WERI-Rb-1 (cell line): ENCODE results near the gene CAVIN1.

Experiments used
- DNase-seq: peaks from one replicate; pipeline ENCODE4 v3.0.0-alpha.2; 2020
- H3K27ac ChIP-seq: fragments of 250-450 bp; sonication (Bioruptor Pico); 2 replicates; pipeline ENCODE4 v1.5.1; 2020; ENCODE audit warnings: mild to moderate bottlenecking, moderate library complexity
- H3K27me3 ChIP-seq: fragments of 250-450 bp; sonication (Bioruptor Pico); 2 replicates; pipeline ENCODE4 v1.5.1; 2021; ENCODE audit warnings: mild to moderate bottlenecking, low read depth, moderate library complexity; ENCODE audit not compliant: insufficient read depth, severe bottlenecking
- H3K36me3 ChIP-seq: fragments of 250-450 bp; sonication (Bioruptor Pico); 2 replicates; pipeline ENCODE4 v1.5.1; 2020; ENCODE audit warnings: mild to moderate bottlenecking, moderate library complexity
- H3K4me3 ChIP-seq: 2 replicates; pipeline ENCODE4 v1.5.1; 2011; ENCODE audit warnings: low read depth, mild to moderate bottlenecking, control low read depth, low read length
- H3K9me3 ChIP-seq: fragments of 250-450 bp; sonication (Bioruptor Pico); 2 replicates; pipeline ENCODE4 v1.5.1; 2021; ENCODE audit warnings: mild to moderate bottlenecking, moderate library complexity; ENCODE audit not compliant: severe bottlenecking
- CTCF ChIP-seq: IDR thresholded peaks from 2 replicates; pipeline ENCODE4 v1.5.1; 2011; ENCODE audit warnings: low read depth, mild to moderate bottlenecking, control low read depth, inconsistent platforms, low read length

CAVIN1 gene, protein sequence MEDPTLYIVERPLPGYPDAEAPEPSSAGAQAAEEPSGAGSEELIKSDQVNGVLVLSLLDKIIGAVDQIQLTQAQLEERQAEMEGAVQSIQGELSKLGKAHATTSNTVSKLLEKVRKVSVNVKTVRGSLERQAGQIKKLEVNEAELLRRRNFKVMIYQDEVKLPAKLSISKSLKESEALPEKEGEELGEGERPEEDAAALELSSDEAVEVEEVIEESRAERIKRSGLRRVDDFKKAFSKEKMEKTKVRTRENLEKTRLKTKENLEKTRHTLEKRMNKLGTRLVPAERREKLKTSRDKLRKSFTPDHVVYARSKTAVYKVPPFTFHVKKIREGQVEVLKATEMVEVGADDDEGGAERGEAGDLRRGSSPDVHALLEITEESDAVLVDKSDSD

DNA sequence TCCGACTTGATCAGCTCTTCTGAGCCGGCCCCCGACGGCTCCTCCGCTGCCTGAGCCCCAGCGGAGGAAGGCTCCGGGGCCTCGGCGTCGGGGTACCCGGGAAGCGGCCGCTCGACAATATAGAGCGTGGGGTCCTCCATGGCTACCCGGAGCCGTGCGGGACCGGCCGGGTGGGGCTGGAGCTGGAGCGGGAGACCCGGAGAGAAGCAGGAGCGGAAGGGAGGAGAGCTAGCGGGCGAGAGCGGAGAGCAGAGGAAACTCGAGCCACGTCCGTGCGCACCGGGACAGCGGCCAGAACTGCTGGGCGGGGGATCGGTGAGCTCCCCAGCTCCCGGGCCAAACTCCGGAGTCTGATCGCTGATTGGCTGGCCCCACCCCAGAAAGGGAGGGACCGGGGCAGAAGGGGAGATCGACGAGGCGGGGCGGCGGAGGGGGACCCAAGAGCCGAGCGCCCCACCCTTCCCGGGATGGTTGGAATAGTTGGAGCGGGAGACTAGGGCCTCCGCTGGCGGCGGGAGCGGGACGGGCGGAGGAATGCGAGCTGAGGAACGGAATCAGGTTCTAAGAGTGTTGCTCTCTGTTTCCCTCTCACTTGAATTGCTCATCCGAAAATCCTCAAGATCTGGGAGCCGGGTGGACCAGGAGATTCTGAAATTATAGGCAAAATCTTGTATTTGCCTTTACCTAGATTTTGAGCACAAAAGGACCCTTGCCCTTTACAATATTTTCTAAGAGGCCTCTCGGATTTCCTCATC is at the start of gene CAVIN1:
TSS of gene CAVIN1 (minus strand) at position 299 of the 755 bp plus-strand sequence. CDS start at position 140, 159 bp downstream.
- no peak within 1 kb of the TSS for H3K27ac ChIP-seq
- peak within 1 kb of the TSS; percentile 60 for H3K4me3 ChIP-seq
- peaks cover 26% of the 10 kb centered on the region for H3K27me3 ChIP-seq
- no peaks in the 10 kb centered on the region for H3K9me3 ChIP-seq
- no peak for TF ChIP-seq CTCF
- H3K36me3 ChIP-seq: no peaks in the 10 kb centered on the region
- DNase-seq: no peak

GRCh38 chr17:42467889-42468288 is 44.8 kb upstream of the CAVIN1 start:
- H3K27me3 ChIP-seq: no peaks in the 10 kb centered on the region
- TF ChIP-seq CTCF: no peak
- H3K9me3 ChIP-seq: no peaks in the 10 kb centered on the region
- DNase-seq: no peak
- no peak overlapping the region for H3K27ac ChIP-seq
- no peak overlapping the region for H3K4me3 ChIP-seq
- peaks cover 96% of the 10 kb centered on the region for H3K36me3 ChIP-seq

DNA sequence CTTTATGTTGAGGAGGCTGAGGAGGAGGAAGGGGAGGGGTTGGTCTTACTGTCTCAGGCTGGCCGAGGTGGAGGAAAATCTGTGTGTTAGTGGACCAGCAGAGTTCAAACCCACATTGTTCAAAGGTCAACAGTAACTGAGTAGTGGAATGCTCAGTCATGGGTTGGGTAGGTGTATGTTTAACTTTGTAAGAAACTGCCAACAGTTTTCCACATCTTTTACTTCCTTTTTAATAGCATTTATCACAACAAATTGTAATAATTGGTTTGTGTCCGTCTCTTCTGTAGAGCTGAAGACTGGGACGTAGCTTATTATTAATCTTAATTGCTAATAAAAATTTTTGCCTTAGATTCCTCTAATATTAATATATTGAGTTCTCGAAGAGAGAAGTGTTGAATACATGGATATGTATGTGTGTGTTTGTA is 40.9 kb upstream of the CAVIN1 start:
- peaks cover 81% of the 10 kb centered on the region for H3K36me3 ChIP-seq
- no peak for TF ChIP-seq CTCF
- no peak overlapping the region for H3K4me3 ChIP-seq
- H3K27me3 ChIP-seq: no peaks in the 10 kb centered on the region
- no peaks in the 10 kb centered on the region for H3K9me3 ChIP-seq
- DNase-seq: no peak
- H3K27ac ChIP-seq: no peak overlapping the region

GRCh38 chr17:42460371-42460770 is 37.3 kb upstream of the CAVIN1 start:
- TF ChIP-seq CTCF: no peak
- Histone ChIP-seq H3K4me3 (peak overlapping the region; percentile 60), H3K27ac (peak overlapping the region; percentile 80), H3K27me3 (no peaks in the 10 kb centered on the region), H3K9me3 (no peaks in the 10 kb centered on the region), H3K36me3 (peaks cover 47% of the 10 kb centered on the region)
- DNase-seq: no peak

- Histone ChIP-seq H3K27me3 (no peaks in the 10 kb centered on the region), H3K27ac (peak overlapping the region; percentile 80), H3K9me3 (no peaks in the 10 kb centered on the region), H3K36me3 (peaks cover 41% of the 10 kb centered on the region), H3K4me3 (peak overlapping the region; percentile 60)
- no peak for DNase-seq
- no peak for TF ChIP-seq CTCF
These were observed 36.8 kb upstream of the CAVIN1 start for GRCh38 chr17:42459801-42460281.
